ENCODE results near the gene ANKIB1.
"Not testable (repeated sequence)": the region's sequence is repeated elsewhere in the genome, so short reads cannot be mapped to it uniquely, and the experiment has no call there.

ANKIB1 gene

GRCh38 chr7:92332782-92333181 lies 87.0 kb downstream of the ANKIB1 start:
- DNase-seq (ENCODE audit: low spot score), result no peak

- DNase-seq (ENCODE audit: low spot score), result no peak
Measured at GRCh38 chr7:92333866-92334265, 88.1 kb downstream of the ANKIB1 start.

DNA sequence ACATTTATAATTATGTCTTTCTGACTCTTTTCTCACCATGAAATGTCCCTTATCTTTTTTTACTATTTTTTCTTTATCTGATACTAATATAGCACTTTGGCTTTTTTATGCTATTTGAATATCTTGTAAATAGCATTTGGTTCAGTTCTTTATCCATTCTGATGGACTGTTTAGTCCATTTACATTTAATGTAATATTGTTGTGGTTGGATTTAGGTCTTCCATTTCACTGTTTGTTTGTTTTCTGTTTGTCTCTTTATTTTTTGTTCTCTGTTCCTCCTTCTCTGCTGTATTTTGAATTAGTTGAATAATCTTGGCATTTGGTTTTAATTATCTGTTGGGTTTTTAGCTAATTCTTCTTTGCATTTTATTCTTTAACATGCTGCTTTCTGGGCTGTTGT lies 89.8 kb downstream of the ANKIB1 start:
- no peak for DNase-seq (ENCODE audit: low spot score)

GRCh38 chr7:92336662-92337340 lies 91.0 kb downstream of the ANKIB1 start:
- DNase-seq (ENCODE audit: low spot score), result no peak

DNA sequence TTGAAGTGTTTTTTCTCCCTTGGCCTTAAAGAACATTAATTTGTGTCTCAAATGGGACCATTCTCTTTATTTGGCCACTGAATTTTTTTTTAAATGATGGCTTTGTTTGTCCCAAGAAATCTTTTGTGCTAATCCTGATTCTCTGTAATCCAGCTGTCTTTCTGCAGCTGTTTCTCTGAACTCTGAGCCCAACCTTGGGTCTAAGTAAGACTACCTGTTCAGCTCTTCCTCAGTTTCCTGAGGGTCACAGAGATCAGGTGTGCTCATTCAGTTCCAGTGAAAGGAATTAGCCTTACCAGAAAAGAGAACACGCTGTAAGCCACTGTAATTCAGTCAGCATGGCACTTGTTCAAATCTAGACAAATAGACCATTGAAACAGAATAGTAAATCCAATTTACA lies 94.2 kb downstream of the ANKIB1 start:
- peak; percentile 32 for DNase-seq (ENCODE audit: low spot score)

- DNase-seq (ENCODE audit: low spot score), result no peak
Measured at GRCh38 chr7:92343714-92344113, 97.9 kb downstream of the ANKIB1 start.

DNA sequence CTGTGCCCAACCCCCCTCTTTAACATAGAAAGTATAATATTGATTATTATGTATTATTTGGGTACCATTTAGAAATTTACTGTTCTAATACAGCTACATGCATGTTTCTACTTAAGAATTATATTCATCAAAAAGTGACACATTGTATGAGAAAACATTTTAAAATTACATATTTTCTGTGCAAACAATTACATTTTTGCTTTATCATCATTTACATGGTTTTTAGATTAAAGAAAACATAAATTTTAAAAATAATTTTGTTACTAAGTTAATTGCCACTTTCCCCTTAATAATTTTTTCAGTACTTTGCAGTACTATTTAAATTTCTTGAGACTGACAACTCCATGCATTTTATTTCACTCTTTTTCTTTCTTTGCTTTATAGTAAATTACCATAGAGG lies 106.2 kb downstream of the ANKIB1 start:
- no peak for DNase-seq (ENCODE audit: low spot score)

DNA sequence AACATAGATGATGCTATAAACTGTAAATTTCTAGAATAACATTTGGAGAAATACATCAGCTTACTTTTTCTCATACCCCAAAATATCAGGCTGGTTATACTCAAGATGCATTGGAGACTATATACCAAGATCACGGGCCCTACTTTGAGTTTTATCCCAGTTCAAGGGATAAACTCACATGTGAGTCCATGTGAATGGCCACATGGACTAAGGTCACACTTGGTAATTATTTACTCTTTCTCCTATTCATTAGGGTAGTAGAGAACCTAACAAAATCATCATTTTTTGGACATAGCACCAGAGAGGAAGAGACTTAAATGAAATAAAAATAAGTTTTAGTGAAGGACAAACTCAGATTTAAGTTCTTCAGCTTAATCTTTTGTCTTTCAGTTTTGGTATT lies 108.4 kb downstream of the ANKIB1 start:
- no peak for DNase-seq (ENCODE audit: low spot score)

- no peak for DNase-seq (ENCODE audit: low spot score)
Measured at GRCh38 chr7:92356406-92356805, 110.6 kb downstream of the ANKIB1 start.

GRCh38 chr7:92357260-92357659 lies 111.5 kb downstream of the ANKIB1 start:
- DNase-seq (ENCODE audit: low spot score), result no peak

DNA sequence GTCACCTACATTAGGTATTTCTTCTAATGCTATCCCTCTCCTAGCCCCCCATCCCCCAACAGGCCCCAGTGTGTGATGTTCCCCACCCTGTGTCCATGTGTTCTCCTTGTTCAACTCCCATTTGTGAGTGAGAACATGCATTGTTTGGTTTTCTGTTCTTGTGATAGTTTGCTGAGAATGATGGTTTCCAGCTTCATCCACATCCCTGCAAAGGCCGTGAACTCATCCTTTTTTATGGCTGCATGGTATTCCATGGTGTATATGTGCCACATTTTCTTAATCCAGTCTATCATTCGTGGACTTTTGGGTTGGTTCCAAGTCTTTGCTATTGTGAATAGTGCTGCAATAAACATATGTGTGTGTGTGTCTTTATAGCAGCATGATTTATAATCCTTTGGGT lies 113.4 kb downstream of the ANKIB1 start:
- not testable (repeated sequence) for DNase-seq (ENCODE audit: low spot score)

- DNase-seq (ENCODE audit: low spot score), result no peak
Measured at GRCh38 chr7:92359801-92360200, 114.0 kb downstream of the ANKIB1 start.

DNA sequence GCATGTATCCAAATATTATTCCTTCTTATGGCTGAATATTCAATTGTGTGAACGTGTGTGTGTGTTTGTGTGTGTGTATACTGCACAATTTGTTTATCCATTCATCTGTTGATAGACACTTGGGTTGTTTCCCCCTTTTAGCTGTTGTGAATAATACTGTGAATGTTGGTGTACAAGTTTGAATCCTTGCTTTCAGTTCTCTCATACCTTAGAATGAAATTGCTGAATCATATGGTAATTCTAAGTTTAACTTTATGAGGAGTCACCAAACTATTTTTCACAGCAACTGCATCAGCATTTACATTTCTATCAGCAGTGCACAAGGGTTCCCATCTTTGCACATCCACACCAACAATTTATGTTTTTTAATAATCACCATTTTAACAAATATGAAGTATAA lies 114.6 kb downstream of the ANKIB1 start:
- no peak for DNase-seq (ENCODE audit: low spot score)

DNA sequence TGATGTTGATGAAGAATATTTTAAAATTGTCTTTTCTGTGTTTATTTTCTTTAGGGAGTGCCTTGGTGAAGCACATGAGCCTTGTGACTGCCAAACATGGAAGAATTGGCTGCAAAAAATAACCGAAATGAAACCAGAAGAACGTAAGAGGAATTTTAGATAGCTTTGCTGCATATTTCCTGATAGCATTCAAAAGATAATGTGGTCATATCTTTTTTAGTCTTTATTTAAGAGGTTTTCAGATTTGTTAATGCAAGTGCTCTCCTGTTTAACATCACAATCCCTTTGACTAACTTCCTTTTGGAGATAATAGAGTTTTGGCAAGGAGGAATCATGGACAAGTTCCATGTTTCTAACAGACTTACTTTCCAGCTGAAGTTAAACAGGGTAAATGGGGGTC lies 116.4 kb downstream of the ANKIB1 start:
- no peak for DNase-seq (ENCODE audit: low spot score)

DNA sequence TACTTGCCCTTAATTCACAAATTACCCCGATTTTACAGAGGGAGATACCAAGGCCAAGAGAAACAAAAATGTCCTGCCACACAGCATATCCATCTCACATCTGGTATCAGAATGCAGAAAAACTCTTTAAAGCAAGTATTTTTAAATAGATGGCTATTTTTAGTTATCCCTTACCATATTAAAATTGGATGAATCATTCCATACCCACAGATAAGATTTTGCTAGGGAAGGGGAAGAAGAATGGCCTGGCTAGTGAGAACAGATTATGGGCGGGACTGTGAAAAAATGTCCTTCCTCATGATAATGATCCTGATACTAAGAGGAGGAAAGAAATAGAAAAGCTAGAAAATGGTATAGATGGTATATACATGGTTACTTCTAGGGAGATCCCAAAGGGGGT lies 121.0 kb downstream of the ANKIB1 start:
- DNase-seq (ENCODE audit: low spot score), result no peak

GRCh38 chr7:92368741-92369140 lies 123.0 kb downstream of the ANKIB1 start:
- DNase-seq (ENCODE audit: low spot score), result peak; percentile 77

DNA sequence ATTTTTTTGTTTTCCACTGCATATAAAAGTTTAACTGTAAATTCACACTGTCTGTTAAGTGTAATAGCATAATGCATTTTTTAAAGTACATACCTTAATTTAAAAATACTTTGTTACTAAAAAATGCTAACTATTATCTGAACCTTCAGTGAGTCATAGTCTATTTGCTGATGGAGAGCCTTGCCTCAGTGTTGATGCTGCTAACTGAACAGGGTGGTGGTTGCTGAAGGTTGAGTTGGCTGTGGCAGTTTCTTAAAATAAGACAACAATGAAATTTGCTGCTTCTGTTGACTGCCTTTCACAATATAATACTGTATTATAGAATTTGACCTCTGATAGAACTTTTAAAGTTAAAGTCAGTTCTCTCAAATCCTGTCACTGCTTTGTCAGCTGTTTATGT lies 129.2 kb downstream of the ANKIB1 start:
- no peak for DNase-seq (ENCODE audit: low spot score)

GRCh38 chr7:92391071-92391470 lies 145.3 kb downstream of the ANKIB1 start:
- no peak for DNase-seq (ENCODE audit: low spot score)

DNA sequence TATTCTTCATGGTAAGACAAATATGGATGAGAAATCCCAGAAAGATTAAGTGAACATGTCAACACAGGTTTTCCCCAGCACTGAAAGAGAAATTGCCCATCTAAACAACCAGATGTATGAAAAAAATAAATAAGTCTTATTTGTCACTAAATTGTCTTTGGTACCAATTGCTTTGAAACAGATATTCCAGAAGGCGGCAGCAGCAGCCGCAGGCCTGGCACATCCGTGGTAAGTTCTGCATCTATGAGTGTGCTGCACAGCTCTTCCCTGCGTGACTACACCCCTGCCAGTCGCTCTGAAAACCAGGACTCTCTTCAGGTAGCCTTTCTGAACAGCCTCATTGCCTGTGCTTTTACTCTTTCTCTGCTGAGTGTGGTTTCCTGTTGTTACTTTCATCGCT lies 151.8 kb downstream of the ANKIB1 start:
- no peak for DNase-seq (ENCODE audit: low spot score)

GRCh38 chr7:92400013-92400412 lies 154.2 kb downstream of the ANKIB1 start:
- DNase-seq (ENCODE audit: low spot score), result no peak

DNA sequence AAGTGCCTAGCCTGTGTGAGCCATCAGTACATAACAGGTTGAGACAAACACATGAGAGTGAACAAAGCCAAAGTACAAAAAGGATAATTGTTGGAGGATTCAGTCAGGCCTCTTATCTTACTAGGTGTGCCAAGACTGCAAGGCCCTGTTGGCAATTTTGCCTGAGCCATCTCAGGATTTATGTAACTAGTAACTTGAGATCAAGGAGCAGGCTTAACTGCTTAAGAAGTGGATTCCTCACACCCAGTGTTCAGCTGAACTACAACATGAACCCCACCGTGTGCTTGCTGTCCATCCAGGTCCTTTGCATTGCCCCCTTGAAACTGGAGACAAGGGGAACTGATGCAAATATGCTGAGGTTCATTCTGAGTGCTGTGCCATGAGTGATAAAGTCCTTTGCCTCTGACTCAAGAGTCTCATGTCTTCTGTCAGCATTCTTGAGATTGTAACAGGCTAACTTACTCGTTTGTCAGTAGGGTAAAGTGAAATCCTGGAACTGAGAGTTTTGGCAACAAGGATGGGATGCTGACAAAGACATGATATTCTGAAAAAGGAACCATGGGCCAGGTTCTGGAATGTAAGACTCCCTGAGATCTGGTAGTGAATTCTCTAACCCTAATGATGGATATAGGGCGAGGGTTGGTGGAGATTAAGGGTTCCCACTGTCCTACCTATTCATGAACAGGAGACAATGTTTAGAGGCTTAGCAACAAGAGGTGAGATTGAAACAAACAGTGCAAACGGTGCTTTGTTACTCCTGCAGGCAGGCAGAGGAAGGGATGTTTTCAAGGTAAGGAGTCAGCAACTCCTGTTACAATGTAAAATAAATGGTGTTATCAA lies 157.4 kb downstream of the ANKIB1 start:
- DNase-seq (ENCODE audit: low spot score), result no peak

DNA sequence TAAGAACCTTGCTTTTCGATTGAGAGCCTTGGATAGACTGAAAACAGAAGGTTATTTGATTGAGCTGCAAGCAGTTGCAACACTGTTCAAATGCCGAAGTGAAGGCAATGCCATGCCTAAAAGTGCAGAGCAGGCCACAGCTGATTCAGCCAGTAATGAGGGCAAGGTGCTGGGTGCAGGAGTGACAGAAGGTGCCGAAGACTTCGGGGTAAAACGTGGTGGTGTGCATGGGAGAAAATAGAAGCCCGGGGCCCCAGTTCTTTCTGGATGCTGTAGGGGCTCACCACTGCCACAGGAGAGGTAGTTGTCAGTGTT lies 157.9 kb downstream of the ANKIB1 start:
- no peak for DNase-seq (ENCODE audit: low spot score)

DNA sequence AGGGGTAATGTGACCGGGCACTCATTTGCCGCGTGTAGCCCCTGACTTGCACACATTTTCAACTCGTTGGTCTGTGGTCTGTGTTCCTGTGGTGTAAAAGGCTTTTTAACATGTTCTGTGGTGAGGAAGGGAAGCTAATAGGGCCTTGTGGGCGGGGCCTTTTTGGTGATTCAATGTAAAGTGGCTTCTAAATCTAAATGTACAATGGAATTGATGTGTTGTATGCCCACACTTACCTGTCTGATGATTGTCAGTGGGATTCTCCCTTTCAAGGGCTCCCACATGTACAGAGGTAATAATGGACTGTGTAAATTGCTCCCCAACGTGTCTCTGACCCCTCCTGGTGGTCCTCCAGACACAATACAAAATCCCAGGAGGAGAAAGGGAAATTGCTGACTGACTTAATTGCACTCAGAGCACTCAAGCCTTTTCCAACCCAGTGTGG lies 158.4 kb downstream of the ANKIB1 start:
- no peak for DNase-seq (ENCODE audit: low spot score)

DNA sequence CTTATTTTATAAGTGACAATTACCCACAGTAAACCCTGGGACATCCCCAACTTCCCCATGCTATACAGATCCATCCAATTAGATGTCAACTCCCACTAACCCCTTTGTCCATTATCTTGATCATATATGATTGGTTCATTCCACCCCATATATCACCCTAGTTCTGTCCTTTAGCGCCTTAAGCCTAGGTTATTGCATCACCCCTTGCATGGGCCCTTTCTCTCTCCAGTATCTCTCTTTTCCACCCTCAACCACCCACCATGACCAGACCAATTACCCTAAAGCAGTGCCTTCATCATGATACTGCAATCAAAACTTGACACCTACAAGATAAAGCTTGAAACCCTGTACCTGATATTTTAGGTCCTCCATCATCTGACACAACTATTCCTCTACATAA lies 163.6 kb downstream of the ANKIB1 start:
- DNase-seq (ENCODE audit: low spot score), result no peak
